ENCODE results near the gene PPP4R2.

DNA sequence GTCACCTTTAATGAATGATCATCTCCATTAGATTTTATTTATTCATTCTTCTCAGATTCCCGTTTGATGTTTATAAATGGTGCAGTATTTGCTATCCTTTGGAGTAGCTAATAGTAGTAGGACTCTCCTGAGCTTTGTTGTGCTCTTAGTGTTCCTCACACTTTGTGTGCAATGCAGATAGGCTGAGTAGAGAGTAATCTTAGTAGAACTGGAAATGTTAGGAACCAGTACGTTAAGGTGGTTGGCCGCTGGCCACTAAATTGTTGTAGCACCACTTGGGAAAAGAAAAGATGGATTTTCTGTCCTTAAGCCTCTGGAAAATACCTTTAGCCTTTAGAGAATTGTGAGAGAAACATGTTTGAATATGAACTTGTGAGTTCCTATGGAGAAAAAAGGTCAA, 44.9 kb downstream of the PPP4R2 start:
- TF ChIP-seq CTCF (IDR thresholded peaks at IDR 0.05) (no peak), POLR2A (IDR thresholded peaks at IDR 0.05) (no peak)
